GM18511 (cell line): Measurements from ENCODE around the gene COQ10A.
"Not testable (repeated sequence)": the region's sequence is repeated elsewhere in the genome, so short reads cannot be mapped to it uniquely, and the experiment has no call there.

Experiments used
- ATAC-seq: cut with Tn5 transposase; IDR thresholded peaks from one replicate; pipeline ENCODE4 v1.9.1; 2021; ENCODE audit warnings: mild to moderate bottlenecking, moderate library complexity; ENCODE audit not compliant: unreplicated experiment

The COQ10A gene

GRCh38 chr12:56242986-56243385 lies 23.8 kb upstream of the COQ10A start:
- ATAC-seq = no peak

- no peak for ATAC-seq
Measured at GRCh38 chr12:56243731-56244181, 23.0 kb upstream of the COQ10A start.

- ATAC-seq = no peak
Measured at GRCh38 chr12:56244494-56244893, 22.2 kb upstream of the COQ10A start.

GRCh38 chr12:56247923-56248322 lies 18.8 kb upstream of the COQ10A start:
- ATAC-seq = no peak

GRCh38 chr12:56248711-56249110 lies 18.0 kb upstream of the COQ10A start:
- no peak for ATAC-seq

GRCh38 chr12:56252649-56253048 lies 14.1 kb upstream of the COQ10A start:
- no peak for ATAC-seq

GRCh38 chr12:56253091-56253490 lies 13.7 kb upstream of the COQ10A start:
- ATAC-seq = no peak

GRCh38 chr12:56255671-56256070 lies 11.1 kb upstream of the COQ10A start:
- ATAC-seq = no peak

- ATAC-seq = no peak
Measured at GRCh38 chr12:56256326-56256960, 10.3 kb upstream of the COQ10A start.

- no peak for ATAC-seq
Measured at GRCh38 chr12:56257071-56257470, 9.7 kb upstream of the COQ10A start.

- peak; percentile 27 for ATAC-seq
Measured at GRCh38 chr12:56257491-56258067, 9.2 kb upstream of the COQ10A start.

GRCh38 chr12:56258068-56258819 lies 8.5 kb upstream of the COQ10A start, which contains the start of gene ANKRD52:
Gene ANKRD52, minus strand, starts transcription at chr12:56258384. Its CDS starts 115 bp downstream, at chr12:56258269.
- ATAC-seq = peak; percentile 92

GRCh38 chr12:56258820-56259183 lies 7.9 kb upstream of the COQ10A start:
- ATAC-seq = no peak

GRCh38 chr12:56260380-56260779 lies 6.4 kb upstream of the COQ10A start:
- ATAC-seq = no peak

- no peak for ATAC-seq
Measured at GRCh38 chr12:56260921-56261320, 5.8 kb upstream of the COQ10A start.

GRCh38 chr12:56261503-56262232 lies 5.1 kb upstream of the COQ10A start:
- ATAC-seq = no peak

GRCh38 chr12:56262955-56263354 lies 3.8 kb upstream of the COQ10A start:
- ATAC-seq = not testable (repeated sequence)

GRCh38 chr12:56266068-56266692 lies 562 bp upstream of the COQ10A start:
- ATAC-seq = not testable (repeated sequence)

- peak; percentile 28 for ATAC-seq
Measured at GRCh38 chr12:56267443-56268071, 815 bp downstream of the COQ10A start.

- ATAC-seq = no peak
Measured at GRCh38 chr12:56271031-56271430, 4.3 kb downstream of the COQ10A start.
